Dendritic cell treated with granulocyte-macrophage colony-stimulating factor and Interleukin-4, amounts not matched to agents 40 ng/mL and 50 ng/mL, for 4 days (primary cell): ENCODE measurements around the gene C11orf97.

Experiments
- H3K27ac Mint-ChIP-seq: one replicate; pipeline ENCODE4 v1.8.0; 2022; ENCODE audit warnings: mild to moderate bottlenecking, mixed read lengths
- H3K27me3 Mint-ChIP-seq: one replicate; pipeline ENCODE4 v1.8.0; 2022; ENCODE audit warnings: mild to moderate bottlenecking, mixed read lengths
- H3K36me3 Mint-ChIP-seq: one replicate; pipeline ENCODE4 v1.8.0; 2022; ENCODE audit warnings: low read depth, mixed read lengths
- H3K4me1 Mint-ChIP-seq: one replicate; pipeline ENCODE4 v1.8.0; 2022; ENCODE audit warnings: low read depth, mixed read lengths
- H3K4me3 Mint-ChIP-seq: one replicate; pipeline ENCODE4 v1.8.0; 2022; ENCODE audit warnings: mild to moderate bottlenecking, moderate library complexity, mixed read lengths
- H3K9me3 Mint-ChIP-seq: one replicate; pipeline ENCODE4 v1.8.0; 2022; ENCODE audit warnings: mixed read lengths
- intact Hi-C: fragments of 100-400 bp; cut with micrococcal nuclease; formaldehyde crosslinking; loops from one replicate; pipeline ENCODE4 v1.15.0; 2022

C11orf97 gene

GRCh38 chr11:94533696-94534630, 21.7 kb downstream of the C11orf97 start:
- H3K27ac Mint-ChIP-seq = peak overlapping the region; percentile 79
- no peaks in the 10 kb centered on the region for H3K36me3 Mint-ChIP-seq

GRCh38 chr11:94536386-94536785, 24.1 kb downstream of the C11orf97 start:
- no peak overlapping the region for H3K4me3 Mint-ChIP-seq
- intact Hi-C loops = loop anchor here (10.0 kb wide), 1 partner anchor 218 kb away; no protein-coding TSS in a partner anchor
- H3K9me3 Mint-ChIP-seq = no peaks in the 10 kb centered on the region
- no peak overlapping the region for H3K27ac Mint-ChIP-seq
- no peaks in the 10 kb centered on the region for H3K36me3 Mint-ChIP-seq
- peaks cover 24% of the 10 kb centered on the region for H3K4me1 Mint-ChIP-seq
- no peaks in the 10 kb centered on the region for H3K27me3 Mint-ChIP-seq

More at GRCh38 chr11:94533696-94534630, 21.7 kb downstream of the C11orf97 start:
- H3K4me3 Mint-ChIP-seq = peak overlapping the region; percentile 44
- H3K4me1 Mint-ChIP-seq = peaks cover 24% of the 10 kb centered on the region
- intact Hi-C loops = loop anchor here (10.0 kb wide), 1 partner anchor 221 kb away; no protein-coding TSS in a partner anchor
- no peaks in the 10 kb centered on the region for H3K27me3 Mint-ChIP-seq
- H3K9me3 Mint-ChIP-seq = no peaks in the 10 kb centered on the region

GRCh38 chr11:94537031-94537600, 24.9 kb downstream of the C11orf97 start:
- peaks cover 24% of the 10 kb centered on the region for H3K4me1 Mint-ChIP-seq
- no peaks in the 10 kb centered on the region for H3K27me3 Mint-ChIP-seq
- no peak overlapping the region for H3K27ac Mint-ChIP-seq
- no peak overlapping the region for H3K4me3 Mint-ChIP-seq
- no peaks in the 10 kb centered on the region for H3K9me3 Mint-ChIP-seq
- intact Hi-C loops = loop anchor here (10.0 kb wide), 1 partner anchor 218 kb away; no protein-coding TSS in a partner anchor
- no peaks in the 10 kb centered on the region for H3K36me3 Mint-ChIP-seq

GRCh38 chr11:94539420-94539819, 27.2 kb downstream of the C11orf97 start:
- Mint-ChIP-seq H3K9me3 (no peaks in the 10 kb centered on the region), H3K36me3 (peaks cover 6% of the 10 kb centered on the region), H3K27ac (no peak overlapping the region), H3K27me3 (no peaks in the 10 kb centered on the region), H3K4me1 (peaks cover 19% of the 10 kb centered on the region), H3K4me3 (no peak overlapping the region)
- intact Hi-C loops = loop anchor here (10.0 kb wide), 1 partner anchor 215 kb away; no protein-coding TSS in a partner anchor

GRCh38 chr11:94543695-94544645, 31.7 kb downstream of the C11orf97 start, which contains the start of gene FUT4:
Gene FUT4 (plus strand): TSS chr11:94543921. CDS start chr11:94544134, 213 bp downstream.
- intact Hi-C loops = loop anchor here (5.0 kb wide), 1 partner anchor 1017 kb away; no protein-coding TSS in a partner anchor
- H3K9me3 Mint-ChIP-seq = no peaks in the 10 kb centered on the region
- peaks cover 45% of the 10 kb centered on the region for H3K4me1 Mint-ChIP-seq

GRCh38 chr11:94544646-94545263, 32.5 kb downstream of the C11orf97 start:
- H3K27ac Mint-ChIP-seq = peak overlapping the region; percentile 98
- H3K4me1 Mint-ChIP-seq = peaks cover 50% of the 10 kb centered on the region
- peaks cover 23% of the 10 kb centered on the region for H3K36me3 Mint-ChIP-seq
- H3K9me3 Mint-ChIP-seq = no peaks in the 10 kb centered on the region
- peak overlapping the region; percentile 93 for H3K4me3 Mint-ChIP-seq
- no peaks in the 10 kb centered on the region for H3K27me3 Mint-ChIP-seq
- intact Hi-C loops = loop anchor here (5.0 kb wide), 2 partner anchors 38 to 1017 kb away; no protein-coding TSS in a partner anchor

More at GRCh38 chr11:94543695-94544645, 31.7 kb downstream of the C11orf97 start, which contains the start of gene FUT4:
- Mint-ChIP-seq H3K36me3 (peaks cover 23% of the 10 kb centered on the region), H3K4me3 (peak within 1 kb of the TSS; percentile 93), H3K27ac (peak within 1 kb of the TSS; percentile 98), H3K27me3 (no peaks in the 10 kb centered on the region)

GRCh38 chr11:94545264-94546161, 33.3 kb downstream of the C11orf97 start:
- Mint-ChIP-seq H3K27ac (peak overlapping the region; percentile 98), H3K36me3 (peaks cover 23% of the 10 kb centered on the region), H3K4me1 (peaks cover 58% of the 10 kb centered on the region), H3K4me3 (peak overlapping the region; percentile 93), H3K9me3 (no peaks in the 10 kb centered on the region), H3K27me3 (no peaks in the 10 kb centered on the region)
- intact Hi-C loops = loop anchor here (5.0 kb wide), 1 partner anchor 37 kb away; no protein-coding TSS in a partner anchor

GRCh38 chr11:94546162-94546470, 33.9 kb downstream of the C11orf97 start:
- H3K27me3 Mint-ChIP-seq = no peaks in the 10 kb centered on the region
- H3K4me1 Mint-ChIP-seq = peaks cover 64% of the 10 kb centered on the region
- peaks cover 23% of the 10 kb centered on the region for H3K36me3 Mint-ChIP-seq
- peak overlapping the region; percentile 98 for H3K27ac Mint-ChIP-seq
- peak overlapping the region; percentile 93 for H3K4me3 Mint-ChIP-seq
- intact Hi-C loops = loop anchor here (5.0 kb wide), 1 partner anchor 36 kb away; no protein-coding TSS in a partner anchor
- no peaks in the 10 kb centered on the region for H3K9me3 Mint-ChIP-seq

GRCh38 chr11:94546886-94547285, 34.6 kb downstream of the C11orf97 start:
- H3K4me1 Mint-ChIP-seq = peaks cover 64% of the 10 kb centered on the region
- no peaks in the 10 kb centered on the region for H3K9me3 Mint-ChIP-seq
- intact Hi-C loops = loop anchor here (5.0 kb wide), 1 partner anchor 35 kb away; no protein-coding TSS in a partner anchor

GRCh38 chr11:94549146-94549545, 36.9 kb downstream of the C11orf97 start:
- Mint-ChIP-seq H3K36me3 (peaks cover 17% of the 10 kb centered on the region), H3K27me3 (no peaks in the 10 kb centered on the region), H3K9me3 (no peaks in the 10 kb centered on the region), H3K4me1 (peaks cover 53% of the 10 kb centered on the region), H3K4me3 (no peak overlapping the region), H3K27ac (no peak overlapping the region)
- intact Hi-C loops = loop anchor here (5.0 kb wide), 1 partner anchor 33 kb away; no protein-coding TSS in a partner anchor

More at GRCh38 chr11:94546886-94547285, 34.6 kb downstream of the C11orf97 start:
- peak overlapping the region; percentile 98 for H3K27ac Mint-ChIP-seq
- no peaks in the 10 kb centered on the region for H3K27me3 Mint-ChIP-seq
- H3K4me3 Mint-ChIP-seq = peak overlapping the region; percentile 93
- H3K36me3 Mint-ChIP-seq = peaks cover 23% of the 10 kb centered on the region

GRCh38 chr11:94550513-94550912, 38.3 kb downstream of the C11orf97 start:
- peaks cover 8% of the 10 kb centered on the region for H3K36me3 Mint-ChIP-seq
- peak overlapping the region; percentile 76 for H3K27ac Mint-ChIP-seq
- peaks cover 51% of the 10 kb centered on the region for H3K4me1 Mint-ChIP-seq
- peak overlapping the region; percentile 64 for H3K4me3 Mint-ChIP-seq
- intact Hi-C loops = no loop called here
- no peaks in the 10 kb centered on the region for H3K27me3 Mint-ChIP-seq
- H3K9me3 Mint-ChIP-seq = no peaks in the 10 kb centered on the region

- Mint-ChIP-seq H3K27ac (no peak overlapping the region), H3K36me3 (no peaks in the 10 kb centered on the region), H3K4me1 (peaks cover 46% of the 10 kb centered on the region), H3K9me3 (no peaks in the 10 kb centered on the region), H3K4me3 (no peak overlapping the region), H3K27me3 (no peaks in the 10 kb centered on the region)
- intact Hi-C loops = no loop called here
Measured at GRCh38 chr11:94553938-94554337, 41.7 kb downstream of the C11orf97 start.
